NCI-H1105 treated with DMSO at 0.1 percent for 48 hours (cell line): ENCODE measurements around the gene SUPT4H1.
"Not testable (repeated sequence)": the region's sequence is repeated elsewhere in the genome, so short reads cannot be mapped to it uniquely, and the experiment has no call there.

Experiments
- DNase-seq: peaks from one replicate; lab custom pipeline; 2025; lab: John Stamatoyannopoulos, UW

Gene SUPT4H1

DNA sequence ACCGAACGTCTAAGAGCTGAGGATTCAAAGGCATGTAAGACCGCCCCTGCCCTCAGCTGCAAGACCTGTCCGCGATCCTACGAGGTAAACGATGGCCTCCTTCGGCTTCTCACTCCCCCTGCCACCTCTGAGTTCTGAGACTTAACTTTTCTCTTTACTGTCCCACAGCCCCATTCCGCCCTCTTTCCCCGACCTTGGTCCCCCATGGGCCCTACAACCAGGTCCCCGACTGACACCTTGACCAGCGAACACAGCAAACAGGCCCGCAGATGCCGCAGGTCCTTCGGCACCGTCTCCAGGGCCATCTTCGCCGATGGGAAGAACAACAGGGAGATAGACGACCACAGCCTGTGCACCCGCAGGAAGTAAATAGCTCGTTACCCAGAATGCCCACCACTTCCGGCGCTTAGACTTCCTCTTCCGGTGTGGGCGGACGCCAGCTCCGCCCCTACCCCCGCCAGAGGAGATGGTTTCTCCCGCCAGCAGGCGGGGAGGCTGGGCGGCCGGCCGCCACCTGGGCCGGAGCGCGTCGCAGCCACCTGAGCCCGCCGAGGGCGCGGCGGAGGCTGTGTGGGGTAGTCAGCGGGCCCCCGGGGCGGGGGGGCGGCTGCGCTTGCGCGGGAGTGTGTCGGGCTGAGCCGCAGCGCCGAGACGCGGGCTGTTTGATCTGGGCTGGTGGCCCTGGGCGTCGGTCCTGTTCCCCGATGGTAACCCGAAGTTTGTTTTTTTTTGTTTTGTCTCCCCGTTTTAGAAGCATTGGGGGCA is at the start of gene SUPT4H1:
Gene SUPT4H1 (minus strand): TSS at position 371 of the 765 bp plus-strand sequence. CDS start 66 bp downstream, at position 305.
- DNase-seq, result peak; percentile 88

GRCh38 chr17:58401287-58401686 is 49.3 kb upstream of the SUPT4H1 start:
- DNase-seq, result peak; percentile 93

DNA sequence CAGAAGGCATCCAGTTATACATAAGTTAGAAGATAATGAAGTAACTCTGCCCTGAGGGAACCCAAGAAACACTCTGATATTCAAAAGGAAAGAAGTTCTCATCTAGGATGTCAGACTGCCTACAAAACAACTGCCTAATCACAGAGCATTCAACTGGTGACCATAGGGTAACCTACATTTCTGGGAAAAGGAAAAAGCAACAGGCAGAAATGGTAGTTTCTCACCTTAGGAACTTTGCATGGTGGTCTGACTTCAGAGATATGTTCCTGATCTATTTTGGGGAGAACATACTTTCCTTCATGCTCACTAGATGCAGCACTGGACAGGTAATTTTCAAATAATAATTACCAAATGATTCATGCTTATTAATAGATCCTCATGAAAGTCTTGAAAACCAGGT is 48.8 kb upstream of the SUPT4H1 start:
- no peak for DNase-seq

DNA sequence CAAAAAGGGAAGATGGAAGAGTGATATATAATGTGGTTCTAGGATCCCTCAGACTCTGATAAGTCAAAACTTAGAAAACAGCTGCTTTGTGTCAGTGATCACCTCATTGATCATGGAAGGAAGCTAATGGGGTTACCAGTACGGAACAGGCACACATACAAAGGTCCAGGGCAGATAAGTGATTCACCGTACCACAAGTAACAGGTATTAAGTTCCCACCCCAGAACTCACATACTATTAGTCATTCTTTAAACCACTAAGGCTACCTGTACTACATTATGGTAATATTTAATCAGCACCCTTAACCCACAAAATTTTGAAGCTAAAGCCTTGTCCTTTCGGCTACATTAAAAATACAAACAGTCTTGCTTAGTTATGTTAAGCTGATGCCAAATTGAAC is 48.0 kb upstream of the SUPT4H1 start:
- no peak for DNase-seq

DNA sequence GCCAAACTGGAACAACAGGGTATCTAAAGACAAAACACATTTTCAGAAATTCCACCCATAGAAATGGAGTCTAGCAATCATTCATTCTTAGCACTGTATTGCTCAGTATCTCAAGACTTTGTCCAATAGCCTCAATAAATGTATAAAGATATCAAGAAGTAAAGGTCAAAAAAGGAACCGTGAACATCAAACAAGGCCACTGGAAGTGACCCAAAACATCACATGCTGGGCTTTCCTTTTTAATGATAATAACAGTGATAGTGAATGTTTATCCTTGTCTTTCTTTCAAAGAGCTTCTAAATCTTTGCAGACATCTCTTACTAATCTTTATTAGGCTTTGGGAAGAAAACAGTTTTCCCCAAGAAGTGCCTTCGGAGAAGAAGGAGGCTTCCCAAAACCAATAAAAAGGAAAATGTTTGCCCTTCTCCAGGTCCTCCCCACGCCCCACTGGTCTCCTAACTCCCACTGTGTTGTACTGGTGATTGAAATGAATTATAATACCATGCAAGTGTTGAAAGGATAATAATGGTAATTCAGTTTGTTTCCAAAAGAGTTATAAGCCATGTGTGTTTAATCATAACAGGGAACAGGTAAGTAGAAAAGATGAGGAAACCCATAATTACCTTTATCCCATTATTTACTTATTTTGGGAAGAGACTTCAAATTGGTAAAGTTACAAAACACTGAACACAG is 46.7 kb upstream of the SUPT4H1 start:
- DNase-seq, result no peak

GRCh38 chr17:58397421-58397820 is 45.4 kb upstream of the SUPT4H1 start:
- DNase-seq, result not testable (repeated sequence)

GRCh38 chr17:58396173-58396572 is 44.2 kb upstream of the SUPT4H1 start:
- no peak for DNase-seq

DNA sequence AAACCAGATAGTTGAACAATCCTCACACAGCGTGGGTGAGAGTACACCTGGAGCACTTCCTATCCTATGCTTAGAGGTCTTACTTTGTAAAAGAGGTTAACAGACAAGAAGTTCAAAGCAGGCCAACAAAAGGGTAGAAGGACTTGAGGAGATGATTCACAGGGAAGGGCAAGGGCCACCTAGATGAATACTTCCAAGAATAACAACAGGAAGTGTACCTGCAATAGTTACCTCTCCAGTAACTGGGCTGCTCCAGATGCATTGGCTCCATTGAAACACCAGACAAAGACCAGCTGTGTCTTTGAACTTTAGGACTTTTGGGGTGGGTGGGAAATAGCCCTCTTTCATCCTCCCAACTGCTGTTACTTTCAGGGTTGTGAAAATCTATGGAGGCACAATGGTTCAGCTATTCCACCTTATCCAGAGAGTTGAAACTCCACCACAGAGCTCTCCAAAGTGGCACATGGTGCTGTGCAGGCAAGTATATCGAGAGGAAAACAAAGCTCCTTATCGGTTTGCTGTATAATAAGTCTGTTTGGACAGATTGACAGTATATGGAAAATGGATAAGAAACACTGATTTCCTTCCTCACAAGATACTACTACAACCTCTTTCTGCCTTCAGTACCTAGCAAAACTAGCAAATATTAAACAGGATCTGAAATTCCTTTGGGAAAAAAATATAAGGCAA is 42.7 kb upstream of the SUPT4H1 start:
- DNase-seq, result no peak

DNA sequence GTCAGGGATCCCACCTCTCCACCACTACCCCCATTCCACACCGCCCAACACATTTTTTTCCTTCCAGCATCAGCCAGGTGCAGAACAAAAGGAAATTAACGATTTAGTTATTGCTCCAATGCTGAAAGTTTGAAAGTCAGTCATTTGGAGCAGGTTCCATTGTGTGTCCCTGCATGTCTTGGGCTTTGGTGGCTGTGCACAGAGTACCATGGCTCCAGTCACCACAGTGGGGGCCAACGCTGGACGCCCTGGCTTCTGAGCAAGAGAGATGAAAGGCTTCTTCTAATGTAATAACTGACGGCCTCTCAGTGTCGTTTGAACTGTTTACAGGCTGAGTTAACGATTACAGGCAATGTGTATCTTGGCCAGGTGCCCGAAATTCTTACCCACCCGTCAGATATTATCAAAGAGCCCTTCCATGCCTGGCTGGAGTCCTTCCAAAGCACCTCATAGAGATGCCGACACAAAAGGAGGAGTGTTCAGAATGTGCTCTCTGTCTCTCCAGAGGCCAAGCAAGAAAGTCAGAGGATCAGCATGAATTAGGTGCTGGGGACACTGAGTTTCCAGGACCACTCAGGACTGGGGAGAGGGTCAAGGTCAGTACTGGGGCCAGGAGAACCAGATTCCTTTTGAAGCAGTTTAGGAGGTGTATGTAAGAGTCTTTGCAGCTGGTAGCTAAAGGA is 39.4 kb upstream of the SUPT4H1 start:
- DNase-seq, result peak; percentile 98

DNA sequence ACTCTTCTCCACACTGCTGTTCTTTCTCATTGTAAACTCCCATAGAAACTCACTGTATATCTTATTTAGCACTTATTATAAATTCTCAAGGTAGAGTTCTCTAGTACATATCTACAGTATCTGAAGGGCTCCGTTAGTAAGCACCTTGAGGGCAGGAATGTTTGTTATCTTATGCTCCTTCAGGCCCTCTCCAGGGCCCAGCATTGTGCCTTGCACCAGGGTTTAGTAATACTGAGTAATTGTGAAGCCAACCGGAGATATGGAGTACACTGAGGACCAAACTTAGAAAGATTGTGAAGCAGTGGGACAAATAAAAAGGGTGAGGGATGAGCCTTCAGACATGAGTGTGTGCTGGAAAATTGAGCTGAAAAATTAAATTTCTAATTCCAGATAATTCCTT is 38.9 kb upstream of the SUPT4H1 start:
- no peak for DNase-seq

DNA sequence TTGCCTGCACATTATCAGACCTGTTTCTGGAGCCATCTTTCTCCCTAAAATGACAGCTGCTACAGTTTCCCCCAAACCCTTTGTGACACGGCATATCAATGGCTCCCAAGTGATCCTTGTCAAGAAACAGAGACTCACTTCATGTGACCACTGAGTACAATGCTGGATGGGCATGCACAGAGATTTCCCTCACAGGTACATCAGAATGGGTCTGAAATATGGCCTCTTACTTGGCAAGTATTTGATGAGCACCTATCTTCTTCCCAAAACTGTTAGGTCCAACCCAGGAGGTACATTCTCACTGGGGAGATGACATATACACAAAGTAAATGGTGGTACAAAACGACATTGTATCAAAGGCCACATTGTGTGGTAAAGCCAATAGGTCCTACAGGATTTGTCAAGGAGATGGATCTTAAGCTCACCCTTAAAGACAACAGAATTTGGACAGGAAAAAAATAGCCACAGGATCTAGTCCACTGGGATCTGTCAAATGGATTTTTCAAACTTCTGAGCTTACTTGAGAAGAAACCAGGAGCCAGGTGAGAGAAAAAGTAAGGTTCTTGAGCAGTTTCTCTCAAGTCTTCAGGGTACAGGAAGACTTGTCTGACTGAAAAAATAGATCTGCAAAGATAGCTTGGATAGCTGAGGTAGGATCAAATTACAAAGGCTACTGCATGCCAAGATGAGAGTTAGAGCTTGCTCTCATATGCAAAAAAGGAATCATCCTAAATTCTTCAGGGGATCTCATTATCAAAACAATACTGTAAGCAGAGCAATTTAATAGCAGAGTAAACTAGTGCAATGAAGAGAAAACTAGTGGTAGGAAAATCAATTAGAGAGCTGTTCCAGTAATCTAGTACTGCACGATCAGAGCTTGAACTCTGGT is 36.5 kb upstream of the SUPT4H1 start:
- no peak for DNase-seq

GRCh38 chr17:58387834-58388233 is 35.8 kb upstream of the SUPT4H1 start:
- DNase-seq, result no peak

DNA sequence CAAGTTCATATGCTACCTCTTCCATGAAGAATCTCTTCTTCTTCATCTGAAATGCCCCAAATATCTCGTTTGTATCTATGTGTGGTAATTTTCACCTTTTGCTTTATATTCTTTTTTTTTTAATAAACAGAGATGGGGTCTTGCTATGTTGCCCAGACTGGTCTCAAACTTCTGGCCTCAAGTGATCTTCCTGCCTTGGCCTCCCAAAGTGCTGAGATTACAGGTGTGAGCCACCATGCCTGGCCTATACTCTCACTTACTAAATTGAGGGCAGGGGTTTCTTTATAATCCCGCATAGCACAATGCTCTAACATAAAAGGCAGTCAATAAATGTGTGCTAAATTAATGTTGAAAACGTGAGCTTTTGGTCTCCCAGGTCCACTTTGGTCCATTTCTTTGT is 34.7 kb upstream of the SUPT4H1 start:
- DNase-seq, result no peak

- no peak for DNase-seq
Measured at GRCh38 chr17:58385359-58385899, 33.4 kb upstream of the SUPT4H1 start.

GRCh38 chr17:58384897-58385296 is 32.9 kb upstream of the SUPT4H1 start:
- DNase-seq, result no peak

- no peak for DNase-seq
Measured at GRCh38 chr17:58383892-58384462, 32.0 kb upstream of the SUPT4H1 start.

DNA sequence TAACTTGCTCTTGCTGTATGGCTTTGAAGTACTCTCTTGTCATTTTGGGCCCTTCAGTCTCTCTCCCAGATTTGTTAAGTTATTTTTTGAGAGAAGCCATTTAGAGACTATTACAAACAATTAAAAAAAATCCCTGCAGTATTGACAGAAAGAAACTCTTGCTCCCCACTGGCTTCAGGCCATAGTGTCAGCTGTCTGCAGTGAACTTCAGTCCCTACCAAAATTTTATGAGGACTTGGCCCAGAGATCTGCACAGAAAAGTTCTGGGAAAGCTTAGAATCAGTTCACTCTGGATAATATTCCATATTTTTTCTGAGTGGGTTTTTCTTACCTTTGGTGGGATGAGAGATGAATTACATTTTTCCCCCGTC is 30.9 kb upstream of the SUPT4H1 start:
- no peak for DNase-seq

- DNase-seq, result no peak
Measured at GRCh38 chr17:58382108-58382871, 30.3 kb upstream of the SUPT4H1 start.

DNA sequence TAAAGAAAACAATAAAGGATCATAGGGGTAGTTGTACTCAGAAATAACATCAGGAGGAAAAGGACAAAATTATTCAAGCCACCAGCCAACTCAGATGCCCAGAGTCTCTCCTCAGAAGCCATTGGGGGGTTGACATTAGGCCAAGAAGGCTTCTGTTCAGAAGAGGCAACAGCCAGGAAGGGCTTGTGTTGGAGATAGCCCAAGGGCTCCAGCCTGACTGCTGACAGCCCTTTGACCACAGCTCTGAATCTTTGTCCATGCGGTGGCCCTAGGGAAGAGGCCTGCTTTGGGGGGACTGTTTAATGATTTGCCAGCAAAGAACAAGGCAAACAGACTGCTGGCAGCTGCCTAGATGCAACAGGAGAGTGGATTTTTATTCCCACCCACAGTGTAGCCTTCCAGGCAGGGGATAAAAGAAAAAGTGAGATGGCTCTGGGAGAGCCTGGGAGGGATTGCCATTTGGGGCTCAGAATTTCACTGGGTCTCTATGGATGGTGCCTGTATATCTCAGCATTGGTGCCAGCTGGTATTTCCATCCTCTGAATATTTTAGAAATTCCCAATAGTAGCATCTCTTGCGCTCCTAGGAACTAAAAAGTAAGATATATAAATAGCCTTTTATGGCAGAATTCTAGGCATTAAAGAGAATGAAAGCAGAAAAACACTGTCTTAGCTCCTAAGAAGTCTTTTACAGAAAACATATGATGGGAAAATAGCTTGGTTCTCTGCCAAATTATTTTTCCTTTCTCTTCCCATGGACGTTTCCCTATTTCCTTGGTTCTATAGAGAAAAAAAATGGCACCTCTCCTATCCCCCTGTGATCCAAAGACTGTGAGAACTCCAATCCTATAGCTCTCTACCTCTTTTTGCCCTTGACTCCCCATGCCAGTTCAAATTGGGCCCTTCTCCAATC is 29.4 kb upstream of the SUPT4H1 start:
- DNase-seq, result no peak
